HS-27A (cell line): ENCODE results near the gene RANBP3.
A peak's percentile ranks its signal among the peaks of the same experiment; 100 is the strongest.

ENCODE experiments used
- DNase-seq: peaks from one replicate; pipeline ENCODE4 v3.0.0-alpha.2; 2012; ENCODE audit warnings: low read depth, missing footprints

RANBP3 gene

DNA sequence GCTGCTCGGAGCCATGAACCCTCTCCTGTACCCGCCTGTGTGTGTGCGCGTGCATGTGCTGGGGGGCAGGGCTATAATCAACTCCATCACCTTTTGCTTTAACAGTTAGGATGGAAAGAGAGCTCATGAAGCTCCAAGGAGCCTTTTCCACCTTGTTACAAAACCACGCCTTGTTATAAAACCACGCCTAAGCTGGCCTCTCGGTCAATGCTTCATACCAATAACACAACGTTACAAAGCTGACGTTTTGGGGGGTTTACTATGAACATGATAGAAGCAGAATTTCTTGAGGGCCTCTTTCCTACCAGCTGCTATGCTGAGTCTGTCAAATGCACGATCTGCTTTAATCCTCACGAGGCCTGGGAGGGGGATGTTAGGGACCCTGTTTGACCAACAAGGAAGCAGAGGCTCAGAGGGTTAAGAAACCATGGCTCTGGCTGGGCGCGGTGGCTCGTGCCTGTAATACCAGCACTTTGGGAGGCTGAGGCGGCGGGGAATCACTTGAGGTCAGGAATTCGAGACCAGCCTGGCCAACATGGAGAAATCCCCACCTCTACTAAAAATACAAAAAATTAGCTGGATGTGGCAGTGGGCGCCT, 52.0 kb downstream of the RANBP3 start:
- no peak for DNase-seq

DNA sequence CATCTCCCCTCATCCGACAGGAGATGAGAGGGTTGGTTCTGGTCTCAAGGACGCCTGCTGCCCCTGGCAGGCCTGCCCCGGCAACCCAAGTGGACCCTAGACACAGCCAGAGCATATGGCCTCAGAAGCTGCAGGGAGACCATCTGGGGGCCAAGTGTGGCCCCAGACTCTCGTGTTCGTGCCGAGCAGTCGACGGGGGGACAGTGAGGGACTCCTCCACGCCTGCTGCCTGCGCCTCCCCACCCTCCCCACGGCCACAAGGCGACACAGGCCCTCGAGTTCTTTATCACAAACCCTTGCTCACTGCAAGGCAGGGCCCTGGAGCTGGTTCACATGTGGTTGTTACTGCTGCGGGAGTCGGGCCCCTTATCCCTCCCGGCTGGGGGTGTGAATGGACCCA, 54.6 kb downstream of the RANBP3 start:
- no peak for DNase-seq

DNA sequence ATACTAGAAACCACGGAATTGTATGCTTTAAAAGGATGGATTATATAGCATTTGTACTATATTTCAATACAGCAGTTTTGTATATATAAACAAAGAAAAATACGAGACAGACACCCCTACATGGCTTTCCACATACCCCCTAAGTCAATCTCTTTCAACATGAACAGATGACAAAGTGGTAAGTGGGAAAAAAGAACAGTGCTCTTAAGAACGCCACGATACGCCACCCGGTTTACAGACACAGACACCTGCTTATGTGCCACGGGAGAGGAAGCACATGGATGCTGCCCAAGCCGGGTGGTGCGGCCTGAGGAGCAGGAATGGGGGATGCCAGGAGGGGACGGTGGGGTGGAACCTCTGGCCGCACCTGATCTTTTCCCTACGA, 55.8 kb downstream of the RANBP3 start:
- no peak for DNase-seq

DNA sequence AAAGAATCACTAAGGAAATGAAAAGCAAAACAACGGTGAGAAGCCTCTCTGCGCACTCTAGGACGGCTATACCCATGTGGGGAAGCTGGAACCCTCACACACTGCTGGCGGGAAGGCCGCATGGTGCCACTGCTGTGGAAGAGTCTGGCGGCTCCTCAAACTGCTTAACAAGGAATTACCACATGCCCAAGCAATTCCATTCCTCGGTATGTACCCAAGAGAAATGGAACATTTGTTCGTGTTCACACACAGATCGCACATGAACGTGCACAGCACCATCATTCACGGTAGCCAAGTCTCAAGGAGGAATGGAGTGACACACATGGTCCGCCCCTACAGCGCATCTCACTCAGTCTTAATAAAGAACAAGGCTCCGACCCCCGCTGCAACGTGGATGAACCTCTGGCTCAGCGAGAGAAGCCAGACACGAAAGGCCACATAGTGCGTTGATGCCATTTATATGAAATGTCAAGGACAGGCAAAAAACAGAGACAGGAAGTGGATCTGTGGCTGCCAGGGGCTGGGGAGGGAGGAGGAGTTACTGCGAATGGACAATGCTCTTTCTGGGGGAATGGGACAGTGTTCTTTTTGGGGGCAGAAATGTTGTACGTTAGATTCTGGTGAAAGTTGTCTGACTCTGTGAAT, 56.3 kb downstream of the RANBP3 start:
- DNase-seq: no peak

DNA sequence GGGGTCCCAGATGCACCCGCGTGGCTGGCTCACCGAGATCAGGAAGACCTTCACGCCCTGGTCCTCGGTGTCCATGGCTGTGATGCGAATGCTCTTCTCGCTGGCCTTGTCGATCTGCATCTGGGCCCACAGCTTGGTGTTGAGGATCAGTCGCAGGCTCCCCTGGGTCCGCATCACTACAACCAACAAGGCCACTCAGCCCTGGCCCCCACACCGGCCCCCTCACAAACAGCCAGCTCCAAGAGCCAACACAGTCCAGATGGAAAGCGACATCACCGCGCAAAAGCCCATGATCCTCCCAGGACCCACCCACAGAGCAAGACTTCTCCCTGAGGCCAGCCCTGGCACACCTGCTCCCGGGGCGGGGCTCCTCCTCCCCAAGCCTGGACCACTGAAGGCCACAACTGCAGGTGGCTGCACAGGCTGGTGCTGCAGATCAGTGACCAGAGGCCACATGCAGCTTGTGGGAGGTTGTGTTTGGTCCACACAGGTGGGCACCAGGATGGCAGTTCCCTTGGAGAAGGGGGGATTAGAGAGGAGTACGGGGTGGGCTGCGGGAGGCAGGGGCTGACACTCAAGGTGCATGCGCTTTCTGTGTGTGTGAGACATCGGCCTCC, 59.4 kb downstream of the RANBP3 start:
- no peak for DNase-seq

DNA sequence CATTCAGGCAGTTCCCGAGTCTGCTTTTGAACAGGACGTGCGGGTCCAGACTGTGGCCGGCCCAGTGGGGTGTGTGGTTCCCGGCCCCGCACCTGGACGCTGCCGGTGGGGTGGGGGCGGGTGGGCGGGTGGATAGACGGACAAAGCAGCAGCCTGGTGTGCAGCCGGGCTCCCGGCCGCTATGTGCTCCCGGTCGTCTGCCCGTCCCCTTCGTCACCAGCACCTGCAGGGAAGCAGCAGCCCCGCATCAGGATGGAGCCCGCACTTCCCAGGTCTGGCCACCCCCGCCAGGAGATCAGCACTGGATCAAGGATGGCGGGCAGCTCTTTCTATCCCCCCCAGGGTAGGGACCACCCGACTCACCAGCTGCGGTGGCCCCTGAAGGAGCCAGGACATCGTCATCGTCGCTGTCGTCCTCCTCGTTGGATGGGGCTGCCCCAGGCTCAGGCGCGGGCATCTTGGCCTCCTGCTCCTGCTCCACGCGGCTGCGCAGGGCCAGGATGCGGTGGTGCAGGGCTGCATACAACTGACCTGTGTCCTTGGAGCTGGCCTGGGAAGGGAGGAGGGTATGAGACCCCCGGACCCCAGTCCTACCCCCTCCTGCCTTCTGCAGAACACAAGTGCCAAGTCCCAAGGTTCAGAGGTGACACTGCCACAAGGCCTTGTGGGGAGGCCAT, 60.4 kb downstream of the RANBP3 start:
- no peak for DNase-seq

DNA sequence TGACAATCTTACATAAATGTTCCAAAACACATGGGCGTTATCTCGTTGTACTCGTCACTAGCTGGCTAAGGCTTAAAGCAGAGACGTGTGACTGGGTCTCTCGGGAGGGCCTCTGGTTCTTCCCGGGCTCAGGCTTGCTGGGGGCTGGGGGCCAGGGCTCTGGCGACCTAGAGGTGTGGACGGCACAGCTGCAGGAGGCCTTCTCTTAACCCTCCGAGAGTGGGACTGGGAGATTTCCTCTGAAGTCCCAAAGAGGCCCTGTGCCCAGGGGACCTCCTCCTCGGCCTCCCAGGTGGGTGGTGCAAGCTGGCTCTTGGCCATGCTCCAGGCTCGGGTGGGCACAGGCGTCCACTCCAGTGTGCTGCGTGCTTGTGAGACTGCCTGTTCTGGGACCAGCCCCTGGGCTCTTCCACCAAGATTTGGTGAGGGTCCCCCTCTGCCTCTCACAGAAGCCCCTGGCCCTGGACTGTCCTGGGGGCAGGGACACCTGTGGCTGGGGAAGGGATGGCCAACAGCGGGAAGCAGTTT, 61.7 kb downstream of the RANBP3 start:
- no peak for DNase-seq

DNA sequence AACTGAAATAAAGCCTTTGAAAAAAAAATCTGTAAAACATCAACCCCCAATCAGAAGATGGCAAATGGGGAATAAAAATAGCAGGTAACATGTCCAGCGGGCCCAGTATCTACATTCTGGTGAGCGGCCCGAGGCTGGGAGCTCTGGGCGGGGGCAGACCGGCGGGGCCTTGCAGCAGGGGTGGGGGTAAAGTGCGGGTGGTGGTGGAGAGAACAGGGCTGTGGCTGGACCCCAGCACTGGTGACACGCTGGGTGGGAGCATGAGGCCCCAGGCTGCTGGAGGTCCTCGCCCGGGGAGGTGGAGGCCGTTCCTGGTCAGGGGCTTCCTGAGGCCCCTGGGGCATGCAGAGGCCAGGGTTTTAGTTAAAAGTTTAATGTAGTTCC, 62.2 kb downstream of the RANBP3 start:
- no peak for DNase-seq

DNA sequence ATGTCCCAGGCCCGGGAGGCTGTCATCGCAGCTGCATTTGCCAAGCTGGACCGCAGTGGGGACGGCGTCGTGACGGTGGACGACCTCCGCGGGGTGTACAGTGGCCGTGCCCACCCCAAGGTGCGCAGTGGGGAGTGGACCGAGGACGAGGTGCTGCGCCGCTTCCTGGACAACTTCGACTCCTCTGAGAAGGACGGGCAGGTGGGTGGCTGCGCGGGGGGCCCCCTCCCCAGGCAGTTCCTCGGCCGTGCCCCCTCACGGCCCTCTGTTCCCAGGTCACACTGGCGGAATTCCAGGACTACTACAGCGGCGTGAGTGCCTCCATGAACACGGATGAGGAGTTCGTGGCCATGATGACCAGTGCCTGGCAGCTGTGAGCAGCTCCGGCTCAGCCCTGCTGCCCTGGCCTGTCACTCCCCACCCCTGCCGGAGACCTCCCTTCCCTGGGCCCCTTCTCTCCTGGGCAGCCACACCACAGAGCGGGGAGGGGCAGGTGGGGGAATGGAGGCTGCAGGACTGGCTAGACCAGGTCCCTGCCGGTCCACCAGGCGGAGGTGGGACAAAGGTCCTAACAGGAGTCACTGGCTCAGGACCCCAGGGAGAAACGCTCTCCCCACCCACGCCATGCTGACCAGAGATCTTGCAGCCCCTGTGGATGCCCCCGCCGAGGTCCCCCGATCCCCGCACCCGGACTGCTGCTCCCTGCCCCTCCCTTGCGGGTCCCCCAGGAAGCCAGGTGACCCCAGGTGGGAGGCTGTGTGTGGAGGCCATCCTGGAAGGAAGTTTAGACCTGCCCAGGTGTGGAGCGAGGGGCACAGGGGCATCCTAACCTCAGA, 62.8 kb downstream of the RANBP3 start:
- DNase-seq: no peak

DNA sequence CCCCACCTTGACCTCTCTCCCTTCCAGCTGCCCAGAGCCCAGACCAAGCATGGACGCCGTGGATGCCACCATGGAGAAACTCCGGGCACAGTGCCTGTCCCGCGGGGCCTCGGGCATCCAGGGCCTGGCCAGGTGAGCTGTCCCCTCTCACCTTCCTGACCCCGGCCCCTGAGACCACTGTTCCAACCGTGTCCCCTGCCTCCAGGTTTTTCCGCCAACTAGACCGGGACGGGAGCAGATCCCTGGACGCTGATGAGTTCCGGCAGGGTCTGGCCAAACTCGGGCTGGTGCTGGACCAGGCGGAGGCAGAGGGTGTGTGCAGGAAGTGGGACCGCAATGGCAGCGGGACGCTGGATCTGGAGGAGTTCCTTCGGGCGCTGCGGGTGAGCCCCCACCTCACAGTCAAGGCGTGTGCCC, 63.6 kb downstream of the RANBP3 start:
- no peak for DNase-seq

DNA sequence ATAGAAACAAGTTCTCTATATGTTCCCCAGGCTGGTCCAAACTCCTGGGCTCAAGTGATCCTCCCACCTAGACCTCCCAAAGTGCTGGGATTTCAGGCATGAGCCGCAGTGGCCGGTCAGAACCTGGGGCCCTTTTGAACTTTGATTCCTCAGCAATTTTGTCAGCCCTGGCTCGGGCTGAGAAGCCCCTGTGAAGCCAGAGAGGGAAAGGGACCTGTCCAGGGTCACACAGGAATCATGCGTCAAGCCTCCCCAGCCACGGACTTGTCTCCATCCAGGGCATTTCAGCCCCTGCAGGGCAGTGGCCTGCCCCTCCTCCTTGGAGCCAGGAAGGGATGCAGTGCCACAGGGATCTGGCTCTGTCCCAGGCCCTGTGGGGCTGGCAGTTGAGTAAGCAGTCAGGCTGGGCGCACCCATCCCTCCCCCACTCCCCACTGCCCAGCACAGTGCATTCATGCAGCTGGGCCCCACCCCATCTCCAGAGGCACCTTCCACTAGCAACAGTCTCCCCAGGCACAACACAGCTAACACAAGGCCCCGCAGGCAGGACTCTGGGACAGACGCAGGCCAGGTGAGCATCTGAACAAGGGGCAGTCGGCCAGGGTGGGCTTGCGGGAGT, 64.1 kb downstream of the RANBP3 start, which contains the start of gene CAPS:
Gene CAPS, plus strand, starts transcription at position 516 of the 619 bp plus-strand sequence. CDS start 153 bp downstream, outside the sequence.
- no peak for DNase-seq

DNA sequence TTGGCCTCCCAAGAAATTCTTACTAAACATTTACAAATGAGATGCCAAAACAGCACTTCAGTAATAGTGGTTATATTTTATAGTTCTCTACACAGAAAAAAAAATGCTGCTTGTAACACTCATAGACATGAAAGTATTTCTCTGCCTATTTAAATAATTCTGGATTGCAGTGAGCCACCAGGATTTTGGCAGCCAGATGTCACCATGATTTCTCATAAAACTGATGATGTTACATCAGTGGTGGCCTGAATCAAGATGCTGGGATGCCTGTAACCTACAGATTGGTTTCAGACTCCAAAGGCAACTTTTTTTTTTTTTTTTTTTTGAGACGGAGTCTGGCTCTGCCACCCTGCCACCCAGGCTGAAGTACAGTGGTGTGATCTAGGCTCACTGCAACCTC, 66.6 kb downstream of the RANBP3 start:
- DNase-seq: no peak

DNA sequence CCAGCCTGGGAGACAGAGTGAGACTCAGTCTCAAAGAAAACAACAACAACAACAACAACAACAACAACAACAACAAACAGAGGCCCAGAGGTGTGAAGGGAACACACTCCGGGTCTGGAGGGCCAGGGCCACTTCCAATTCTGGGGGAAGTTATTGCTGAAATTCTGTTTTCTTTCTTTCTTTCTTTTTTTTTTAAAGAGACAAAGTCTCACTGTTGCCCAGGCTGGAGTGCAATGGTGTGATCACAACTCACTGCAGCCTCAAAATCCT, 67.4 kb downstream of the RANBP3 start:
- no peak for DNase-seq

DNA sequence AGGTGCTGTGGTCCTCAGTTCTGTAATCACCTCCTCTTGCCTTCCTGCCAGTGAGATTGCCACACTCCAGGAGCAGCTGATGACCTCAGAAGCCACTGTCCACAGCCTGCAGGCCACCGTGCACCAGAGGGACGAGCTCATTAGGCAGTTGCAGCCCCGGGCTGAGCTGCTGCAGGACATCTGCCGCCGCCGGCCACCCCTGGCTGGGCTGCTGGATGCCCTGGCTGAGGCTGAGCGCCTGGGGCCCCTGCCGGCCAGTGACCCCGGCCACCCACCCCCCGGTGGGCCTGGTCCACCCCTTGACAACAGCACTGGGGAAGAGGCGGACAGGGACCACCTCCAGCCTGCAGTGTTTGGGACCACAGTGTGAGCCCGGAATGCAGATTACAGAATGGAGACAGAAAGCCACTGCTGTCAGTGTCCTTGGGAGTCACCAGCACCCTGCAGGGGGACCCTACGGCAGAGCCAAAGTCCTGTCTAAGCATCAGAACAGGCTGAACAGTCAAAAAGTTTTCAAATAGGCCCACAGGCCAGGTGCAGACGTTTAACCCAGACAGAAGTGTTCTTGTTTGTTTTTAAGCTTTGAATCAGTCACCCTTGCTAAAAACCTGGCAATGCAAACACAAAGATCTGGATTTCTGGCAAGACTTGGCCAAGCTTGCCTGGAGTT, 69.0 kb downstream of the RANBP3 start:
- DNase-seq: no peak

DNA sequence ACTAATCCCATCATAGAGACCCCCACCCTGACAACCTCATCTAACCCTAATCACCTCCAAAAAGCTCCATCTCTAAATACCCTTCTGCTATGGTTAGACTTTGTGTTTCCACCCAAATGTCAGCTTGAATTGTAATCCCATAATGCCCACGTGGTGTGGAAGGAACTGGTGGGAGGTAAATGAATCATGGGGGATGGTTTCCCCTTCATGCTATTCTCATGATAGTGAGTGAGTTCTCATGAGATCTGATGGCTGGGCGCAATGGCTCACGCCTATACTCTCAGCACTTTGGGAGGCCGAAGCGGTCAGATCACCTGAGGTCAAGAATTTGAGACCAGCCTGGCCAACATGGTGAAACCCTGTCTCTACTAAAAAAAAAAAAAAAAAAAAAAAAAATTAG, 70.7 kb downstream of the RANBP3 start:
- no peak for DNase-seq

DNA sequence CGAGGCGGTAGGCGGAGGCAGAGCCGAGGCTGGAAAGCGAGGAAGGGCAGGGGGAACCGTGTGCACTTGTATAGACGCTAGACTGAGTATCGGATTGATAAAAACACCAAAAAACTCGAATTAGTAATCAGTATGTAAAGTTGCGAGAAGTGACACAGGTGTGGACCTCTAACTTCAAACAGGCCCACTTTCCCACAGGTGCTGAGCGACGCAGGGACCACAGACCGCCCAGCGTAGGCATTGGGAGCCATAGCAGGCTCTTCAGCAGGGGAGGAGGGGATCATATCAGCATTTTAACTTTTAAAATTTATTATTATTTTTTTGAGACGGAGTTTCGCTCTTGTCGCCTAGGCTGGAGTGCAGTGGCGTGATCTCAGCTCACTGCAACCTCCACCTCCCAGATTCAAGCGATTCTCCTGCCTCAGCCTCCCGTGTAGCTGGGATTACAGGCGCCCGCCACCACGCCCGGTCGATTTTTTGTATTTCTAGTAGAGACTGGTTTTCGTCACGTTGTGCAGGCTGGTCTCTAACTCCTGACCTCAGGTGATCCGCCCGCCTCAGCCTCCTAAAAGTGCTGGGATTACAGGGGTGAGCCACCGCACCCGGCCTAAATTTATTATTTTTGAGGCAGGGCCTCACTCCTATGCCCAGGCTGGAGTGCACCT, 72.7 kb downstream of the RANBP3 start:
- DNase-seq: no peak

DNA sequence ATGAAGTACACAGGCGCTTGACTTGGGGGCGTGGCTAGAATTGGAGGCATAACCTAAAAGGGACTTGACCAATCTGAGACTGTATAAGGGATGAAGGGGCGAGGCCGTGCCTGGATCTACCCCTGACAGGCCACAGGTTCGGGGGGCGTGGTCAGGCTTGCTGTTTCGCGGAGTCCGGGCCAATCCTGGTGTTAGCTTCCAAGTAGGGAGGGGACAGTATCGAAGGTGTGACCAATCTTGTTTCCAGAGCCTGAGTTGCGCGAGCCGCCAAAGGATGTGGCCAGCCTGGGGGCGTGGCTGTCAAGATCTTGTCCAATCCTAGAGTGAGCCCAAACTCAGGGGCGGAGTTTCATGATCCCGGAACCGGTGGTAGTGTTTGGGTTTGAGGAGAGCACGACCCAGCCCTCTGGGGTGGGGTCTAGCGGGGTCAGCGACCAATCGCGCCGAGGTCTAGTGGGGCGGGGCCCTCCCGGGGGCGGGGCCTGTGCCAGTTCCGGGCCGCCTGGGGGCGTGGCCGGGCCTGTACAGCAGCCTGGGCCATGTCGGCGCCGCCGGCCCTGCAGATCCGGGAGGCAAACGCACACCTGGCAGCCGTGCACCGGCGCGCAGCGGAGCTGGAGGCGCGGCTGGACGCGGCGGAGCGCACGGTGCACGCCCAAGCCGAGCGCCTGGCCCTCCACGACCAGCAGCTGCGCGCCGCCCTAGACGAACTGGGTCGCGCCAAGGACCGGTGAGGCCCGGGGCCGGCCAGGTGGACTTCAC, 73.4 kb downstream of the RANBP3 start, which contains the start of gene VMAC:
Gene VMAC, plus strand, starts transcription at position 521 of the 762 bp plus-strand sequence. Its CDS starts 19 bp downstream, at position 540.
- DNase-seq: peak; percentile 99

DNA sequence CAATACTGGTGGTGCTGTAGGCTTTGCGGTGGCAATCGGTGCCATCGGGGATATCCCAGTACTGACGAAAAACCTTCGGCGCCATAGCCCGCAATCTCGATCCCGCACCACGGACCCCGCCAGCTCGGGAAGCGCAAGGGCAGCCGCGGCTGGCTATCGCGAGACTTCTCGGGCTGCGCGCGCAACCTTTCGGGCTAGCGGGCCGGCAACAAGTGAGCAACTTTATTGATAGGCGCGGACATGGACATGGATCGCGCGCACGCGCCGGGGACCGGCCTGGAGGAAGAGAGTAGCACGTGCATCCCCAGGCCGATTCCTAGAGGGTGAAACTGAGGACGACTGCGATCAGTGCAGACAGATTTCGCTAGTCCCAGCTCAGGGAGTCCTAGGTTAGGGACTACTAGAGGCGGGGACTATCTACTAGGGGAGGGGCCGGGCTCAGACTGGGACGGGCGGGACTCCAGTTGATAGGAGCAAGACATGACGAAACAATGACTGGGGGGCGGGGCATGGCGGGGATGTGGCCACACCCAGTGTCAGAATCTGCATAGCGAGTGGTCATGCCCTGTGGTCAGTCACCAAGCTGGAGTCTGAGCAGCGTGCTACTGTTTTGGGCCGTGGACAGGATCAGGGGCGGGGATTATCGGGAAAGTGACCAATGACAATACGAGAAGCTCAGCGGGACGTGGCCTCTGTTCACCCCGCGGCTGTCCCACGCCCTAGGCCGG, 74.2 kb downstream of the RANBP3 start, which contains the start of gene NDUFA11:
Gene NDUFA11, minus strand, starts transcription at position 167 of the 728 bp plus-strand sequence. Its CDS starts 82 bp downstream, at position 85.
- DNase-seq: peak; percentile 92
